ENCODE data around the gene NPY5R.

Gene NPY5R

DNA sequence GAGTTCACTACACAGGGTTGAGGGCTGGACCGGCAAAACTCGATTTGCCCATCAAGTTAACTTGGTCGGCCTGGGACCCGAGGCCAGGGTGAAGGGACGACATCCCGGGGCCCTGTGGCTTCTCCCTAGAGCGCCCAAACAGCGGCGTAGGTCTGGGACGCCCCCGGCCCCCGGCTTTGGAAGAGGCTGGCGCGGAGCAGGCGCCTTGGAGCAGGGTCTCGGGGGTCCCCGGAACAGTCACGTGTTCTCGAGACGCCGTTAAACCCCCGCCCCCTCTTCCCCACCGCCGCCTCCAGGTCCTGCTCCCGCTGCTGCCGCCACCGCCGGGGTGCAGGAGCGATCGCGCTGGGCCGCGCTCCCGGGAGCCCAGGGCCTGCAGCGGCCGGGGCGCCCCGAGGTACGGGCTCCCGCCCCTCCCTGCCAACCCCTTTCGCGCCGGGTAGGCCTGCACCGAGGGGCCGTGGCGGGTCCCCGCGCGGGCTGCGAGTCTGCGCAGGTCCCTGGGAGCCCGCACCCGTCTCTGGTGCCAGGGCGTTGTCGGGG, at the start of gene NPY5R:
TSS of gene NPY5R (plus strand) at position 289 of the 543 bp plus-strand sequence. CDS start 6,382 bp downstream, outside the sequence.
- H3K36me3 Mint-ChIP-seq = no peaks in the 10 kb centered on the region
- no peaks in the 10 kb centered on the region for H3K9me3 Mint-ChIP-seq
- ATAC-seq = peak; percentile 55
- peaks cover 59% of the 10 kb centered on the region for H3K27me3 Mint-ChIP-seq
- H3K4me1 Mint-ChIP-seq = peaks cover 8% of the 10 kb centered on the region
- H3K27ac Mint-ChIP-seq = no peak within 1 kb of the TSS
- H3K4me3 Mint-ChIP-seq = no peak within 1 kb of the TSS

DNA sequence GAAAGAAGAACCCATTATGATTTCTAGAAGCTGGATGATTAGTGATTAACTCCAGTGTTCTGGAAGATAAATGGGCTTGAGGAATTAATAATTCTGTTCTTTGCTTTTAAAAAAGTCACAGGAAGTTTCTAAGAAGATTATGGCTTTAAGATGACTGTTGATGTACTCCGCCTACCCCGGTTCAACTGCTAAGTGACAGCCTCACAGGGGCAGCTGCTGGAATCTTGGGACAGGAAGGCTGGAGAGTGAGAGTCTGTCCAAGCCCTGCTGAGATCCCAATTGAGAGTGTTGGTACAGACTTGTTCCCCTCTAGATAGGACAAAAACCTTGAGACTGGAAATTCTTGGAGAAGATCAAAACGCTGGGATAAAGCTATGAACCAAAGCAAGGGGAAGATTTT, 48.6 kb upstream of the NPY5R start:
- no peak overlapping the region for H3K27ac Mint-ChIP-seq
- no peaks in the 10 kb centered on the region for H3K4me1 Mint-ChIP-seq
- peaks cover 17% of the 10 kb centered on the region for H3K27me3 Mint-ChIP-seq
- ATAC-seq = peak; percentile 41
- H3K9me3 Mint-ChIP-seq = no peaks in the 10 kb centered on the region
- H3K4me3 Mint-ChIP-seq = no peak overlapping the region
- H3K36me3 Mint-ChIP-seq = no peaks in the 10 kb centered on the region

DNA sequence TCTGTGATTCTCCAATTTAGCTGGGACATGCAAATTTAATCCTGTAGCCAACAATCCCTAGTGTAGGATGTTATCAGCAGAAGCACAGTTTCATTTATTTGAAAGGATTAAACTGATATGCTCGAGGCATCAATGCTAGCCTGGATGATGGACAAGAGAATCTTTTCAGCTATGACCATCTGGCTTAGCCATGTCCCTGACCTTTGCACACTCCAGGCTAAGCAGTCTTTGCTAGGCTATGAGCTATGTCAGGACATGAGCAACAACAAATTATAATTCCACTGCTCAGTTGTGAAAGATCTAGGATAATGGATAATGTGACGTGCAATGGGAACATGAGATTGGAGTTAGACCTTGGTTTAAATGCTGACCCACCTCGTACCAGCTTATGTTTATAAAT, 43.2 kb upstream of the NPY5R start:
- ATAC-seq = no peak
- no peaks in the 10 kb centered on the region for H3K27me3 Mint-ChIP-seq

DNA sequence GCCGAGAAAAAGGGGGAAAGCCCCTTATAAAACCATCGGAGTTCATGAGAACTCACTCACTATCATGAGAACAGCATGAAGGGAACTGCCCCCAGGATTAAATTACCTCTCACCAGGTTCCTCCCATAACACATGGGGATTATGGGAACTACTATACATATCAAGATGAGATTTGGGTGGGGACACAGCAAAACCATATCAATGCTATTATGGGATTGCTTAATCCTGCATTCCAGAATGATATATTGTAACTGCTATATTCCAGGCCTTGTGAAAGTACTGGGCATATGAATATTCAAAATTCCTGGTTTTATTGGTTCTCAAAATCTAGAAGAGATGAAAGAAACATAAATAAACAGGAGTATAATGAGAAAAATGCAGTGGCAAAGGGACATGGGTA, 40.6 kb upstream of the NPY5R start:
- no peaks in the 10 kb centered on the region for H3K27me3 Mint-ChIP-seq
- no peak for ATAC-seq
- H3K27ac Mint-ChIP-seq = no peak overlapping the region
- H3K4me3 Mint-ChIP-seq = no peak overlapping the region
- H3K9me3 Mint-ChIP-seq = no peaks in the 10 kb centered on the region
- no peaks in the 10 kb centered on the region for H3K36me3 Mint-ChIP-seq
- H3K4me1 Mint-ChIP-seq = no peaks in the 10 kb centered on the region

More for the DNA sequence above, 43.2 kb upstream of the NPY5R start:
- no peak overlapping the region for H3K4me3 Mint-ChIP-seq
- no peaks in the 10 kb centered on the region for H3K9me3 Mint-ChIP-seq
- no peaks in the 10 kb centered on the region for H3K36me3 Mint-ChIP-seq
- H3K27ac Mint-ChIP-seq = no peak overlapping the region
- no peaks in the 10 kb centered on the region for H3K4me1 Mint-ChIP-seq

DNA sequence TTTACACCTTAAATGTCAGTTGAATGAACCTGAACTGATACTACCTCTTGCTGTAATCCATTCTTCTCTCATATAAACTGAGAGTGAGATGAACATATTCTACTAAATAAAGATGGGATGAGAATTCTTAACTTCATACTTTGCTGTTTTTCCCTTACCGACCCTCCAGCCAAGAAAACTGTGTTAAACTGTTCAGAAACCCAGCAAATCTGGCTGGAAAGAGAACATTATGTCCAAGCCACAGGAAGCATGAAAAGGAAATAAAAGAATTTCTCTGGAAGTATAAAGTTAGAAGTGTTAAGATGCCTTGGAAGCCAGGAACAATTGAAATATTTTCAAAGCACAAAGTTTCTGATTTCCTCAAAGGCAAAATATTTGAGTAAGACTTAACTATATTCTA, 34.2 kb upstream of the NPY5R start:
- H3K9me3 Mint-ChIP-seq = peaks cover 3% of the 10 kb centered on the region
- H3K4me3 Mint-ChIP-seq = no peak overlapping the region
- no peaks in the 10 kb centered on the region for H3K36me3 Mint-ChIP-seq

DNA sequence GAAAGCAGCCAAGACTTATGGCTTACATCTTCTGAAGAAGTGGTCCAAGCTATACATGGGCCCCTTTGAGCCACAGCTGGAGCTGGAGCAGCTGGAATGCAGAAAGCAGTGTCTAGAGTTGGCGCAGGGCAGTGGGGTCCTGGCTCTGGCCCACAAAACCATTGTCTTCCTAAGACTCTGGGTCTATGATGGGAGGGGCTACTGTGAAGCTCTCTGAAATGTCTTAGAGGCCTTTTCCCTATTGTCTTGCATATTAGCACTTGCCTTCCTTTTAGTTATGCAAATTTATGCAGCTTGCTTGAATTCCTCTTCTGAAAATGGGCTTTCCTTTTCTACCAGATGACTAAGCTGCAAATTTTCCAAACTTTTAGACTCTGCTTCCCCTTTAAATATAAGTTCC, 26.6 kb upstream of the NPY5R start:
- ATAC-seq = no peak
- Mint-ChIP-seq H3K4me1 (no peaks in the 10 kb centered on the region), H3K9me3 (peaks cover 20% of the 10 kb centered on the region), H3K27me3 (peaks cover 8% of the 10 kb centered on the region), H3K27ac (no peak overlapping the region), H3K36me3 (no peaks in the 10 kb centered on the region), H3K4me3 (no peak overlapping the region)

More for the DNA sequence above, 34.2 kb upstream of the NPY5R start:
- Mint-ChIP-seq H3K27ac (no peak overlapping the region), H3K27me3 (peaks cover 8% of the 10 kb centered on the region), H3K4me1 (no peaks in the 10 kb centered on the region)
- ATAC-seq = no peak

DNA sequence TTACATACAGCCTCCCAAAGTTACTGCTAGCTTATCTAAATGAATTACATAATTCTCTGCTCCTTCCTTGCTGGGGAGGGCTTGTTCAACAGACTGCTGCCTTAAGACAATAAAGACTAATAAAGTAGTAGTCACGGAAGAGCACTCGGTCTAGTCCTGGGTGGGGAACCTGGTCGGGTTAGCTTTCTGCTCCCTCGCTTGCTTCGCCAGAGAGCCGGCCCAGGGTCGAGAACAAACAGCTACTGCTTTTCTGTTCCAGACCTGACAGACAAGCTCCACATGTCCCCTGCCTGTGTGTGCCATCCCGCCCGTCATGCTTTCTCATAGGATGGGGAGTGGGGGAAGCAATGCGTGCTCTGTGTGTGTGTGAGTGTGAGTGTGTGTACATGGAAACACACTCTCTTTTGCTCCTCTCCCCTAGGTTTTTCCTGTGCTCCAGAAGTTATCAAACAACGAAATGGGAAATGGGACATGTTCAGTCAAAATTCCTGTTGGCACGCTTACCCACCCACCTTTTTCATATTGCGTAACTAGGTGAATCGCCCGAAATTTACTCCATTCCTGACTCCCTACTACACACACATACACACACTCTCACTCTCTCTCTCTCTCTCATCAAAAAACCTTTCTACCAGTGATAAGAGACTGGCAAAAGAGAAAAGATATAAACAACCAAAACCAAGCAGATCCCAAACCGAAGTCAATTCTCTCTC, 12.6 kb upstream of the NPY5R start:
- H3K36me3 Mint-ChIP-seq = no peaks in the 10 kb centered on the region
- H3K4me1 Mint-ChIP-seq = peaks cover 21% of the 10 kb centered on the region
- no peak overlapping the region for H3K27ac Mint-ChIP-seq
- peaks cover 36% of the 10 kb centered on the region for H3K27me3 Mint-ChIP-seq
- no peaks in the 10 kb centered on the region for H3K9me3 Mint-ChIP-seq
- H3K4me3 Mint-ChIP-seq = no peak overlapping the region
- no peak for ATAC-seq

DNA sequence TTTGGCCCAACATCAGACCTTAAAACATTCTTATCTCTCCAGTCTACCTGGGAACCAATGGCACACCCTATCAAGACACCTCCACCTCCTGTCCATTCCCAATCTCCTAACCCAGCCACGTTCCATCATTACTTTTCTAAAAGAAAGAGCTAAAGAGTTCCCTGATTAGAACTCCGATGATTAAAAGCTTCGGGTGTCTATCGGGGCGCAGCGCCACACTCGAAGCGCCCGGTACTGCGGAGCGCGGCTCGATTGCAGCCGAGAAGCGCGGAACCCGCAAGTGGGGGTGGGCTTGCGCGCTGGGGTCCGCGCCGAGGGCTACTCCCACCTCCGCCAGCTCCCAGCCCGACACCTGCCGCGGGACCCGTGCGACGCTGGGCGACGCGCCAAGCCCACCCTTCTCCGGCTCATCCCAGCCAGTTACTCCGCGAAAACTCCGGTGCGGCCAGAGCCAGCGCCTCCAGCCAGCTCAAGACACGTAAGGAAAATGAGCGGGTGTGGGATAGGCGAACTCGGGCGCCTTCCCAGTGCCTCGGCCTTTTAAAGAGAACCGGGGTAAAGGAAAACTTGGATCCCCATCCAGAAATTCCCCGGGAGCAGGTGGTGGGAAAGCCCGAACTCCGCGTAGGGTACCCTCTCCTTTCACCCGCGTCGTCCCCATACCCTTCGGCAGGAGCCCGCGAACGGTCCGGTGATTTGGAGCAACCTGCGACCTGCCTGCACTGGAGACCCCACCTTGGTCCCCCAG, 11.9 kb upstream of the NPY5R start:
- peak overlapping the region; percentile 75 for H3K4me3 Mint-ChIP-seq
- peaks cover 21% of the 10 kb centered on the region for H3K4me1 Mint-ChIP-seq
- peaks cover 36% of the 10 kb centered on the region for H3K27me3 Mint-ChIP-seq
- H3K36me3 Mint-ChIP-seq = no peaks in the 10 kb centered on the region
- no peaks in the 10 kb centered on the region for H3K9me3 Mint-ChIP-seq
- peak; percentile 20 for ATAC-seq
- no peak overlapping the region for H3K27ac Mint-ChIP-seq

DNA sequence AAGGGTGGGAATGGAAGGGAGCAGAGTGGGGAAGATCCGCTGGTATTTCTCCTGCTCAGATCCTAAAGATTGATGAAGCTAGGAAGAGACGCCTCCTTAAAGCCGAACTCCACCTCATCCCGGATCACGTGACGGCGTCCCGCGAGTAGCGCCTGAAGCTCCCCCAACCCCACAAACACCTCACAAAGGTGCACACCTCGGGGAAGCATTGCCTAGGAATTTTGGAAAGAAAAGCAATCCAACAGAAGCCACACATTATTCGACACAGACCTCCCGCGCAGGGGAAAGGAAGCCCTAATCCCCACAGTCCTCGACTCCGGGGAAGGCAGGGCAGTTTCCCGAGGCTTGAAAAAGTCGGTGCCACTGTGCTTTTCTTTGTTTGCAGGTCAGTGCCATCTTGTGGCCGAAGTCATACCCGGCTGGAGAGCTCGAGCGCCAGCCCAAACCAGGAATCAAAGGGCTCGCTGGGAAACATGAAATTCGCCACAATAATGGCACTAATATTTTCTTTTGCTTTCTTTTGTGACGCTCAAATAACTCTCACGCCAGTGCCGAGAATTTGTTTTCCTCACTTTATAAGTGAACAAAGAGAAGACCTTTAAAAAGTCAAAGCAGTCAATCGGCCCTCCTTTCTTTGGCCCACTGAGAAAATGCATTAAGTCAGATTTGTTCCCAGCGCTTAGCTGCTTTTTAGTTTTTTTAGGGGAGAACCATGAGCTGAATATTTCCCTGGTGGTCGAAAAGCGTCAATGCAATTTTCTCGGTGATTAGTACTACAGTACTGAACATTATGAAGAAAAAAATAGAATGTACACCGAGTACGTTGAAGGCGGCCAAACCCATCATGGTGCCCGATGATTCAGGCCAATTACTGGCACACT, 10.9 kb upstream of the NPY5R start, which contains the start of gene NPY1R:
TSS of gene NPY1R (minus strand) at position 71 of the 881 bp plus-strand sequence. CDS start 6,042 bp downstream, outside the sequence.
- no peak within 1 kb of the TSS for H3K27ac Mint-ChIP-seq
- peaks cover 45% of the 10 kb centered on the region for H3K27me3 Mint-ChIP-seq
- peaks cover 21% of the 10 kb centered on the region for H3K4me1 Mint-ChIP-seq
- H3K36me3 Mint-ChIP-seq = no peaks in the 10 kb centered on the region
- peak; percentile 56 for ATAC-seq
- no peaks in the 10 kb centered on the region for H3K9me3 Mint-ChIP-seq
- H3K4me3 Mint-ChIP-seq = peak within 1 kb of the TSS; percentile 75

DNA sequence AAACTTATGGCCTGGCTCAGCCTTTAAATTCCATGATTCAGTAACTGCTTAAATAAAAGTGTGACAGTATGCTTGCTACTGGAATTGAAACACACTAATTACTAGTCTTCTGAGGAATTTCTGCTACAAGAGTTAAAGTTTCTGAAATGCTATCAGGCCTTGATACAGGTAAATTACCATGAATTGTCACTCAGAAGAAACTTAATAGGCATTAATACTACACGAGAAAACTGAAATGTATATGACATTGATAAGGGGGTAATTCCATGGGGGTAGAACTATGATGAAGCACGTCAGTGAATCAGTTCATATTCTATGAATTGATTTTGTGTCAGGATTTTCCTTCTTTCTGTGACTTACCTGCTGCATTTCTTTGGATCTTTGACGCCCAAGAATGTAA, 8.3 kb upstream of the NPY5R start:
- peaks cover 60% of the 10 kb centered on the region for H3K27me3 Mint-ChIP-seq
- no peak for ATAC-seq
- no peaks in the 10 kb centered on the region for H3K9me3 Mint-ChIP-seq

DNA sequence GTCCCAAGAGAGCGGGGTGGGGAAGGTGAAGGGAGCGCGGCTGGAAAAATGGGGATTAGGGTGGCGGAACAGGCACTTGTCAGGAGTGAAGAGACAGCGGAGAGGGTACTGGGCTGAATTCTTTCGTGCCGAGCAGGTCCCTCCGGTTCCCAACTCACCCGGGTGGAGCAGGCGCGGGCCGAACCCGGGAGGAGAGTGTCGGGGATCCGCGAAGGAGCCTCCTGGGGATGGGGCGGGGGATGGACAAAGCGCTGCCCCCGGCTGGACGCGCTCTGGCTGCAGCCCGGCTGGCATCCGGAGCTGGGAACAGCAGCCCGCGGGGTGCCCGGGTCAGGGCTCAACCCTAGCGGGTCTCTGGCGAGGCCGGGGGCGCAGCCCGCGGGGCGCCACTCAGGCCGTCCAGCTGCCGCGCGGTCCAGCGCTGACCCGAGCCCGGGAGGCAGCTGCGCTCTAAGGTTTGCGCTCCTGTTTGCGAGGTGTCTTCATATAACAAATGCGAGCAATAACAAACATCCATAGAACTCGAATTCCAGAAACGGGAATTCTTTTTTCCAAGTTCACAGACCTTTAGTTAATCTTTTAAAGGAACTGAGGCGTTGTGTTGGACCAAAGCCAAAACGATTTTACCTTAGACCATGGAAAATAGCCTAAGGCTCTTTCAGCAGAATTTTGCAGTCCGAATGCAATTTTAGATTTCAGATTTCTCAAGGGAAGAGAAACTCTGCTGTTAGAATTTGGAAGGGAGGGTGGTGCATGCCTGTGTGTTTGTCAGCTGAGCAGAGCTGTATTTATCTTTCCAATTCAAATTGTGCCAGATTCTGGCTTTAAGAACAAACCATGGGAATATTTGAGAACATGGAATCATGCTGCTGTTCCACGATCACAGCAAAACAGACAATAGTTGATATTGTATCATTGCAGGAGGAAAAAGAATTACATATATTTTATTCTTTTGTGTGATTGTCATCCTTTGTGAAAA, 744 bp downstream of the NPY5R start:
- H3K36me3 Mint-ChIP-seq = no peaks in the 10 kb centered on the region
- ATAC-seq = peak; percentile 36
- H3K4me3 Mint-ChIP-seq = no peak overlapping the region
- no peak overlapping the region for H3K27ac Mint-ChIP-seq
- H3K27me3 Mint-ChIP-seq = peaks cover 53% of the 10 kb centered on the region
- no peaks in the 10 kb centered on the region for H3K9me3 Mint-ChIP-seq
- H3K4me1 Mint-ChIP-seq = peaks cover 8% of the 10 kb centered on the region

More for the DNA sequence above, 8.3 kb upstream of the NPY5R start:
- H3K27ac Mint-ChIP-seq = no peak overlapping the region
- H3K36me3 Mint-ChIP-seq = no peaks in the 10 kb centered on the region
- peaks cover 21% of the 10 kb centered on the region for H3K4me1 Mint-ChIP-seq
- no peak overlapping the region for H3K4me3 Mint-ChIP-seq

DNA sequence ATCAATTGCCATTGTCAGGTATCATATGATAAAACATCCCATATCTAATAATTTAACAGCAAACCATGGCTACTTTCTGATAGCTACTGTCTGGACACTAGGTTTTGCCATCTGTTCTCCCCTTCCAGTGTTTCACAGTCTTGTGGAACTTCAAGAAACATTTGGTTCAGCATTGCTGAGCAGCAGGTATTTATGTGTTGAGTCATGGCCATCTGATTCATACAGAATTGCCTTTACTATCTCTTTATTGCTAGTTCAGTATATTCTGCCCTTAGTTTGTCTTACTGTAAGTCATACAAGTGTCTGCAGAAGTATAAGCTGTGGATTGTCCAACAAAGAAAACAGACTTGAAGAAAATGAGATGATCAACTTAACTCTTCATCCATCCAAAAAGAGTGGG, 7.0 kb downstream of the NPY5R start:
- H3K27me3 Mint-ChIP-seq = peaks cover 18% of the 10 kb centered on the region
- no peaks in the 10 kb centered on the region for H3K36me3 Mint-ChIP-seq
- no peaks in the 10 kb centered on the region for H3K9me3 Mint-ChIP-seq
- H3K4me3 Mint-ChIP-seq = no peak overlapping the region
- ATAC-seq = no peak
- H3K4me1 Mint-ChIP-seq = no peaks in the 10 kb centered on the region
- no peak overlapping the region for H3K27ac Mint-ChIP-seq

DNA sequence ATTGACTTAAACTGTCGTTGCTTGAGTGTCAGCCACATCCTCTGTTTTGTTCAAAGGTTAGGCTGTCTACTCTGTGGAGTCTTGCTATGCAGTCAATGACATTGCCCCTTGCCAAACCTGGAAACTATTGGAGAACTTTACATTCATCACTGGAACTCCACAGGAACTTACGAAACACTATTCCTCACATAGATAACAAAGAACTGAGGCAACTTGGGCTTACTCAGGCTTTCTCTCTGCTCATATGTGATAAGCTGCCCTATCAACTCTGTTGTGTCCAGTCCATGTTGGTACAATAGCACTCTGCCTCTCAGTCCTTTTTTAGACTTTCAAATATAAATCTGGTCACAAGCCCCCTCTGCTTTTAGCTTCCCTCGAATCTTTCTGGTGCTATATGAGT, 9.4 kb downstream of the NPY5R start:
- H3K4me3 Mint-ChIP-seq = no peak overlapping the region
- H3K9me3 Mint-ChIP-seq = no peaks in the 10 kb centered on the region
- H3K36me3 Mint-ChIP-seq = no peaks in the 10 kb centered on the region
- no peak overlapping the region for H3K27ac Mint-ChIP-seq
- peaks cover 5% of the 10 kb centered on the region for H3K27me3 Mint-ChIP-seq
- H3K4me1 Mint-ChIP-seq = no peaks in the 10 kb centered on the region
- no peak for ATAC-seq

DNA sequence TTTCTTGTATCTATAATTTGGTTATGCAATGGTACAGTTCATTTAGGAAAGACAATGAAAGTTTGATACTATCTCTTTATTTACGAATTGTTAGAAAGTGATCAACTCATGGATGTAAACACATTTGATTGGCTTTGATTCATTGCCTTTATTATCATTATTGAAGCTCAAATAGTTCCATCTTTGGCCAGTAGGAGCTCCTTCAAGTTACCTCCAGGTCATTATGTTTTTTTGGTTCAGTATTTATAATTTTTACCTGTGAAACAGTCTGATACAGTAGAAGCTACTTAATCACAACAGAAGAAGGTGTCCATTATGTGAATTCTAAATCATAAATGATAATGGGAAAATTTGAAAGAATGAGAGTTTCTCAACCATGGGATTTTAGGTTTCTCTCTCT, 12.4 kb downstream of the NPY5R start:
- Mint-ChIP-seq H3K4me1 (no peaks in the 10 kb centered on the region), H3K27ac (no peak overlapping the region), H3K4me3 (no peak overlapping the region), H3K9me3 (no peaks in the 10 kb centered on the region), H3K36me3 (no peaks in the 10 kb centered on the region), H3K27me3 (no peaks in the 10 kb centered on the region)
- no peak for ATAC-seq
